Dermis microvascular lymphatic vessel endothelial cell (primary cell): ENCODE results near the gene C3orf20. TPM values are rescaled to one million over a fixed set of nuclear protein-coding genes. Genes with fewer than 3 reads are reported as not detected.

ENCODE experiments used
- DNase-seq, 2 donors: peaks; one replicate each; pipeline versions ENCODE4 v3.0.0 to v3.0.0-alpha.2; 2010; ENCODE audit warnings: low read depth in 2 of 2
- total RNA-seq: library from RNA; depleted of rRNA; stranded (reverse); fragments of >200 nt; gene quantifications from 2 replicates; pipeline ENCODE4 v1.2.1, GENCODE V29; 2014

C3orf20 gene
- total RNA-seq, 1 donor from 2014 or later, result not detected

DNA sequence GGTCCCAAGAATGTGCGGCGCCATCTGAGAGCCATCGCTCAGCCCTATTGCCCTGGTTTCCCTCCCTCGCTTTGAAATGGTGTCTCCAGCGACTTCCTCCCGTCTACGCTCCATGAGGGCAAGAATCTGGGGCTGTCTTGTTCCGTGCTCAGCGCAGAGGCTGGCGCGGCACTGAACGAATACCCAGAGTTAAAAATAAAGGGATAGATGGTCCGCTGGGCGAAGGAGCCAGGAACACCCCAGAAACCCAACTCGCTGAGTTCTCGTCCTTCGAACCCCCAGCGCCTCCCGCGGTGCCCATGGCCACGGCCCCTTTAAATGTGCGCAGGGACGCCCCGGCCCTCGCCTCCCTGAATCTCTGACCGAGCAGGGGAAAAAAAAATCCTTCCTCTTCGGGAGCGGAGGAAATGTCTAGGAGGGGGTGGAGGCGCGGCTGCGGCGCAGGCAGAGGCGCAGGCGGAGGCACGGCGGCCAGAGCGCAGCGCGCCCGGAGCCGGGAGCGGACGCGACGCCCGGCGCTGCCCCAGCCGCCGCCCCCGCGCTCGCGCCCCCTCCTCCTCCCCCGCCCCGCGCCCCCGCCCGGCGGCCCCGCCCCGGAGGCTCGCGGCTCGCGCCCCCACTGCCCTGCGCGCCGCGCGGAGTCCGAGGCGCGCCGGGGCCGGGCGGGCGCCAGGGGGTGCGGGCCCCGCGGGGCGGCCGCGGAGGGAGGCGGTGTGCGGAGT is 135.3 kb downstream of the C3orf20 start:
- DNase-seq, result peak in 1 of 2 donors; percentile 86

DNA sequence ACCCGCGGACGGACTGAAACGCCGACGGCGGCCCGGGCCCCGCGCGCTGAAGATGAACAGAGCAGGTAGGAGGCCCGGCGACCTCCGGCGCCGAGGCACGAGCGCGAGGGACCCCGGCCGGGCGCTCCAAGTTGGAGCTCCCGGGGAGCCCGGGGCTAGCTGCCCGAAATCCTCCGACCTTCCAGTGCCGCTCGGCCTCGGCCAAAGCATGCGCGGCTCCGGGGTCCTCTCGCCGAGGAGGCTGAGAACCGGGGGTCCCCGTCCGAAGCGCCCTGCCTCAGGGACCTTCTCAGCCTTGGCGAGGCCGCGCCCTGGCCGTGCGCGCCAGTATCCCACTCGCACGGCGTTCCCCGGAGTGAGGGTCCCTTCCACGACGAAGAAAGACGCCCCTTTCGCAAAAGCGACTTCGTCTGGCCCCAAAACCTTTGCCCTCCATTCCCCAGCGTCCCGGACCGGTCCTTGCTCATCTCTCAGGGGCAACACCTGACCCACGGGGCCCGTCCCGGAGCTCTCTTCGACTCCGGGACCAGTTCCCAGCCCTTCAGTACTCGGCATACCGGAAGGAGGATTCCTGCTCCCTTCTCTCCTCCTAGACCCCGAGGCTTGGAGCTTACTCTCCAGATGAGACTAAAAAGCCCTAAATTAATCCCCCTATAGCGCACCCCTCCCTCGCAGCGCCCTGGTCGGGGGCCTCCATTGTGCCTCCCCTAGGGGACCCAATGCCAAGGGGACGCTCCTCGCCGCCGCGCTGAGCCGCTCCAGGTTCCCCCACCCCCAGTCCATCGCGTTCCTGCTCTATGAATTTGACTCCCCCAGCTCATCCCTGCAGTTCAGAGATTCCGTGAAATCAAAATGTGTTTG is 136.1 kb downstream of the C3orf20 start:
- peak in 1 of 2 donors; percentile 41 for DNase-seq

GRCh38 chr3:14811684-14812083 is 136.7 kb downstream of the C3orf20 start:
- DNase-seq, result peak in 1 of 2 donors; percentile 64

DNA sequence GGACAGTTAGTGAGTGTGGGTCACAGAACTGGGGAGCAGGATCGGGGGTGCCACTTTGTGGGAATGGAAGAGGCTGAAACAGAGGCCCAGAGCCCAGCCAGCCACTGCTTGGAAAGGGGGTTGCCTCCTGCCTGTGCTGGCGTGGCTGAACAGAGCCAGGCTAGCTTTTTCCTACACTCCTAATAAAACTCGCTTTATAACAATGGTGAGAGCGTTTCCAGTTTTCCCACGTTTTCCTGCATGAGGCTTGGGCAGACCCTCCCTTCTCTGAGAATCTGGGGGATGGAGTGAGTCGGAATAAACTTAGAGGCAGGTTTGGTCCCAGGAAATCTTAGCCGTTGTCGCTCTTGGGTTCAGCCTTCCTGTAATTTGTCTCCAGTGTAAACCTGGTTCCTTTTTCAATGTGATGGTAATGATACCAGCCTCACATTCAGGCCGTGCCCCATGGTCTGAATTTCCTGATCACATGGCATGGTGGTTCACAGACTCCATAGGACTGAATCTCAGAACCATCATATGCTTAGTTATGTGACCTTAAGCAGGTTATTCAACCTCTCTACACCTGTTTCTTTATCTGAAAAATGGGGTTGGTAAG is 137.4 kb downstream of the C3orf20 start:
- peak in 1 of 2 donors; percentile 57 for DNase-seq

DNA sequence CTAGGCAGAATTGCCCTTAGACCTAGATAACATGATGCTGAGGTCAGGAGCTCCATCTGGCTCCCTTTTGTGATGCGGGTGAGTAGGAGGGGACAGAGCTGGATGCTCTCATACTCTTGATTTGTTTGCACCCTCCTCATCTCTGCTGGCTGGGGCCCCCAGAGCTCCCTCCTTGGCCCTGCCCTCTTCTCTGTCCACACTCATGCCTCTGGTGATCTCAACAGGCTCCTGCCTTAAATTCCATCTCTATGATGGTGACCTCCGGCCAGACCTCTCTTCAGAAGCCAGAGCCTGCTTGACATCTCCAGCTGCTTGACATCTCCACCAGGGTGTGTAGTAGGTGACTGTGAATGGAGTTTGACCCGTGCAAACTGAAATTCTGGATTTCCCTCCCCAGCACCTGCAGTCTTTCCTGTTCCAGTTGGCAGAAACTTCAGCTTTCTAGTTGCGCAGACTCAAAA is 139.5 kb downstream of the C3orf20 start:
- DNase-seq, result no peak

GRCh38 chr3:14816359-14816758 is 141.4 kb downstream of the C3orf20 start:
- DNase-seq, result no peak

DNA sequence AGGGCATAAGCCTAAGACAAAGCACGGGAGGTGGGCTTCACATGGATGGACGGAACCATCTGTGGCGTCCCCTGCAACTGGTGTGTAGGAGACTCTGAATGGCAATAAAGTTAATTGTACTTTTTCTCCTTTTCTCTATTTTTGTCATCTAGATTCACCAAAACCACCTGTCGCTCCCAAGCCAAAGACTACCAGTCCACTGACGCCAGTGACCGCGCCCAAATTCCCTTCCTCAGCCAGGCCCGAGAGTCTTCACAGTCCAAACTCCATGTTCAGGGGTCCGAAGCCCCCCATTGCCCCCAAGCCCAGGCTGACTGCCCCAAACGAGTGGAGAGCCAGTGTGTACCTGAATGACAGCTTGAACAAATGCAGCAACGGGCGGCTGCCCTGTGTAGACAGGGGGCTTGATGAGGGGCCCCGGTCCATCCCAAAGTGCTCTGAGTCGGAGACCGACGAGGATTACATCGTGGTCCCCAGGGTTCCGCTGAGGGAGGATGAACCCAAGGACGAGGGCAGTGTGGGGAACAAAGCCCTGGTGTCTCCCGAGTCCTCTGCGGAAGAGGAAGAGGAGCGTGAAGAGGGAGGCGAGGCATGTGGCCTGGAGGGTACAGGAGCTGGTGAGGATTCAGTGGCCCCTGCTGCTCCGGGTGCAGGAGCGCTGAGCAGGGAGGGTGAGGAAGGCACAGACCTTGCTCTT is 144.0 kb downstream of the C3orf20 start, which contains the start of gene FGD5:
FGD5 (plus strand) TSS at position 159 of the 697 bp plus-strand sequence; CDS start at position 269, 110 bp downstream.
- DNase-seq, result no peak

DNA sequence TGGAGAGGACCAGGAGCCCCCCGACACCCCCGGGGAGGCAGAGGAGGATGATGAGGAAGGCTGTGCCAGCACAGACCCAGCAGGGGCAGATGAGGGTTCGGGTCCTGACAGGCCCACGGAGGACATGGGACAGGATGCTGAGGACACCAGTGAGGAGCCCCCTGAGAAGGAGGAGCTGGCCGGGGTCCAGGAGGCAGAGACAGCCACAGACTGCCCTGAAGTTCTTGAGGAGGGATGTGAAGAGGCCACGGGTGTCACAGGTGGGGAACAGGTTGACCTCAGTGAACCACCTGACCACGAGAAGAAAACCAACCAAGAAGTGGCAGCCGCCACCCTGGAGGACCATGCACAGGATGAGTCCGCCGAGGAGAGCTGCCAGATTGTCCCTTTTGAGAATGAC is 144.7 kb downstream of the C3orf20 start:
- no peak for DNase-seq

DNA sequence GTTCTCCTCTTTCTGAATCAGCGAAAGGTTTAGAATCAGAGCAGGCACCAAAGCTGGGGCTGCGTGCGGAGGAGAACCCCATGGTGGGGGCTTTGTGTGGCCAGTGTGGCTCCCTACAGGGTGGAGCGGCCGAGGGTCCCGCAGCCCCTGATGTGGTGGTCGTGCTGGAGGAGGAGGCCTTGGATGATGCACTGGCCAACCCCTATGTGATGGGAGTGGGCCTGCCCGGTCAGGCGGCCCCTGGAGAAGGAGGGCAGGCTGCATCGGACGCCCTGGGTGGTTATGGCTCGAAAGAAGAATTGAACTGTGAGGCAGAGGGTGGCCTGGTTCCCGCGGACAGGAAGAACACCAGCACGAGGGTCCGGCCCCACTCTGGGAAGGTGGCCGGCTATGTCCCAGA is 145.2 kb downstream of the C3orf20 start:
- DNase-seq, result no peak

- no peak for DNase-seq
Observed at GRCh38 chr3:14821151-14821550, 146.2 kb downstream of the C3orf20 start.

- no peak for DNase-seq
Observed at GRCh38 chr3:14822134-14822533, 147.2 kb downstream of the C3orf20 start.

Other genes starting within 250 kb of the C3orf20 start
- gene GRIP2, start 134.8 kb upstream of the C3orf20 start, total RNA-seq, result not detected in 2 replicates
- 4.7 and 6.4 TPM in 2 replicates for gene CCDC174, start 23.4 kb upstream of the C3orf20 start, total RNA-seq
- gene FGD5, start 143.8 kb downstream of the C3orf20 start, total RNA-seq, result 86.3 and 122 TPM in 2 replicates